Activated T-cell treated with anti-CD3 and anti-CD28 coated beads, Interleukin-2, amount 50 U/mL, for 24 hours (primary cell): ENCODE results near the gene SLC27A3.

Source experiments
- DNase-seq: peaks from one replicate; pipeline ENCODE4 v3.0.0-alpha.2; 2020
- H3K27ac Mint-ChIP-seq: 2 replicates; pipeline ENCODE4 v1.8.0; 2020; ENCODE audit warnings: mild to moderate bottlenecking, mixed read lengths
- H3K27me3 Mint-ChIP-seq: 2 replicates; pipeline ENCODE4 v1.8.0; 2020; ENCODE audit warnings: mixed read lengths
- H3K36me3 Mint-ChIP-seq: 2 replicates; pipeline ENCODE4 v1.8.0; 2020; ENCODE audit warnings: low read depth, mixed read lengths
- H3K4me1 Mint-ChIP-seq: 2 replicates; pipeline ENCODE4 v1.8.0; 2020; ENCODE audit warnings: low read depth, mixed read lengths
- H3K4me3 Mint-ChIP-seq: 2 replicates; pipeline ENCODE4 v1.8.0; 2020; ENCODE audit warnings: mild to moderate bottlenecking, moderate library complexity, mixed read lengths
- H3K9me3 Mint-ChIP-seq: 2 replicates; pipeline ENCODE4 v1.8.0; 2020; ENCODE audit warnings: mixed read lengths

The SLC27A3 gene

GRCh38 chr1:153771261-153771660 is 3.9 kb upstream of the SLC27A3 start:
- Mint-ChIP-seq H3K9me3 (no peaks in the 10 kb centered on the region), H3K27ac (no peak overlapping the region), H3K36me3 (peaks cover 74% of the 10 kb centered on the region), H3K4me1 (peaks cover 21% of the 10 kb centered on the region), H3K27me3 (no peaks in the 10 kb centered on the region), H3K4me3 (no peak overlapping the region)
- DNase-seq, result no peak

- Mint-ChIP-seq H3K4me3 (no peak overlapping the region), H3K27ac (no peak overlapping the region), H3K4me1 (peaks cover 27% of the 10 kb centered on the region), H3K9me3 (no peaks in the 10 kb centered on the region), H3K36me3 (peaks cover 67% of the 10 kb centered on the region), H3K27me3 (no peaks in the 10 kb centered on the region)
- no peak for DNase-seq
Measured at GRCh38 chr1:153771841-153772593, 3.2 kb upstream of the SLC27A3 start.

GRCh38 chr1:153773096-153773921 is 1.9 kb upstream of the SLC27A3 start:
- no peak for DNase-seq
- Mint-ChIP-seq H3K9me3 (no peaks in the 10 kb centered on the region), H3K27me3 (no peaks in the 10 kb centered on the region), H3K4me3 (no peak overlapping the region), H3K36me3 (peaks cover 55% of the 10 kb centered on the region), H3K27ac (peak overlapping the region; percentile 24), H3K4me1 (peaks cover 28% of the 10 kb centered on the region)

DNA sequence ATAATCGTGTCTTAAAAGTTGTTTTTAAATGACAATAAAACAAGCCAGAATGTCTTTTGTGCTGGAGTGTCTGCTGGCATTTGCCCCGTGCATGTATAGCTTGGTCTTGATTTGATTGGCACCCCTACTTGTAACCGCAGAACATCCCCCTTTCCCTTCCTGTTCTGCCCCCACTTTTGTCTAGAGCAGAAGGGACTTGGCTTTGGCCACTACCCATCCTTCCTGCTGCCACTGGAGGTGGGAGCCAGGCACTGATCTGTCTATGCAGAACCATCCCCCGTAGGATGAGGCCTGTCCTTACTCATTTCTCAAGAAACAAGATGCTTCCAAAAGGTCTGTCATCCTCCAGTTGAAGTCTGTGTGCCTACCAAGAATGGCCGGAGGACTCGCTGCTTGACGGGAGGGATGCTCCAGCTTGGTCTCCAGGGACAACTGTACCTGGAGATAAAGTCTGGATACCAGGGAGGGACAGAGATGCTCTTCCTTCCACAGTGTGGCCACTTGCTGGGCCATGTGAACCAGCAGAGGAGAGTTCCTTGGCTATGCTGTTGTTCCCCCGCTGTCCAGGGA is 1.1 kb upstream of the SLC27A3 start:
- H3K4me3 Mint-ChIP-seq, result no peak overlapping the region
- DNase-seq, result no peak
- H3K27me3 Mint-ChIP-seq, result no peaks in the 10 kb centered on the region
- H3K4me1 Mint-ChIP-seq, result peaks cover 28% of the 10 kb centered on the region
- peak overlapping the region; percentile 24 for H3K27ac Mint-ChIP-seq
- no peaks in the 10 kb centered on the region for H3K9me3 Mint-ChIP-seq
- peaks cover 47% of the 10 kb centered on the region for H3K36me3 Mint-ChIP-seq

GRCh38 chr1:153775458-153776327 is 486 bp downstream of the SLC27A3 start:
- H3K36me3 Mint-ChIP-seq, result peaks cover 35% of the 10 kb centered on the region
- DNase-seq, result peak; percentile 78
- no peaks in the 10 kb centered on the region for H3K9me3 Mint-ChIP-seq
- peaks cover 28% of the 10 kb centered on the region for H3K4me1 Mint-ChIP-seq
- no peaks in the 10 kb centered on the region for H3K27me3 Mint-ChIP-seq
- H3K27ac Mint-ChIP-seq, result no peak overlapping the region
- peak overlapping the region; percentile 75 for H3K4me3 Mint-ChIP-seq

DNA sequence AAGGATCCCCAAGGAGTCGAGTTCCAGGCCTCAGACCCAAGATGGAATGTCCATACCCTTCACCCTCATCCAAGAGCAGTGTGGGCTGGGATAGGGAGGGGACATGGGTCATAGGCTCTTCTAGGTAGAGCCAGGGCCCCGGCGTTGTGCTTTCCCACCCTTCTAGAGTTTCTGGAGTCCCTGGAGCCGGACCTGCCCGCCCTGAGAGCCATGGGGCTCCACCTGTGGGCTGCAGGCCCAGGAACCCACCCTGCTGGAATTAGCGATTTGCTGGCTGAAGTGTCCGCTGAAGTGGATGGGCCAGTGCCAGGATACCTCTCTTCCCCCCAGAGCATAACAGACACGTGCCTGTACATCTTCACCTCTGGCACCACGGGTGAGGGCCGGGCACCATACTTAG is 1.1 kb downstream of the SLC27A3 start:
- Mint-ChIP-seq H3K4me3 (peak overlapping the region; percentile 75), H3K36me3 (peaks cover 30% of the 10 kb centered on the region), H3K27ac (no peak overlapping the region), H3K9me3 (no peaks in the 10 kb centered on the region), H3K27me3 (no peaks in the 10 kb centered on the region), H3K4me1 (peaks cover 28% of the 10 kb centered on the region)
- no peak for DNase-seq

DNA sequence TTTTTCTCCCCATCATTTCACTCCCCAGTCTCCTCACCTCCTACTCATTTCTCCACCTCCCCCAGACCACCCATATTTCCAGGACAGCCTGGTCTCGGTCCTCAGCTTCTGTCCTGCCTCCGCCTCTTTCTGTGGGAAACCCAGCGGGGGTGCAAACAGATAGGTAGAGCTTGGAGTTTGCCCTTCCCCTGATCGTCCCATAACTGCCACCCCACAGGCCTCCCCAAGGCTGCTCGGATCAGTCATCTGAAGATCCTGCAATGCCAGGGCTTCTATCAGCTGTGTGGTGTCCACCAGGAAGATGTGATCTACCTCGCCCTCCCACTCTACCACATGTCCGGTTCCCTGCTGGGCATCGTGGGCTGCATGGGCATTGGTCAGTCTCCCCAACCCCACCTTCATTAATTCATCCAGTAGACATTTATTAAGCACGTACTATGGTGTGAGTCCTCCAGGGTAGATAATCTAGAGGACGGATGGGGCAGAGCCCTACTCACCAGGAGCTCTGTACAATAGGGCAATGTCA is 1.7 kb downstream of the SLC27A3 start:
- no peak overlapping the region for H3K27ac Mint-ChIP-seq
- H3K36me3 Mint-ChIP-seq, result peaks cover 27% of the 10 kb centered on the region
- H3K4me1 Mint-ChIP-seq, result peaks cover 28% of the 10 kb centered on the region
- peak overlapping the region; percentile 38 for H3K4me3 Mint-ChIP-seq
- no peak for DNase-seq
- H3K9me3 Mint-ChIP-seq, result no peaks in the 10 kb centered on the region
- H3K27me3 Mint-ChIP-seq, result no peaks in the 10 kb centered on the region

DNA sequence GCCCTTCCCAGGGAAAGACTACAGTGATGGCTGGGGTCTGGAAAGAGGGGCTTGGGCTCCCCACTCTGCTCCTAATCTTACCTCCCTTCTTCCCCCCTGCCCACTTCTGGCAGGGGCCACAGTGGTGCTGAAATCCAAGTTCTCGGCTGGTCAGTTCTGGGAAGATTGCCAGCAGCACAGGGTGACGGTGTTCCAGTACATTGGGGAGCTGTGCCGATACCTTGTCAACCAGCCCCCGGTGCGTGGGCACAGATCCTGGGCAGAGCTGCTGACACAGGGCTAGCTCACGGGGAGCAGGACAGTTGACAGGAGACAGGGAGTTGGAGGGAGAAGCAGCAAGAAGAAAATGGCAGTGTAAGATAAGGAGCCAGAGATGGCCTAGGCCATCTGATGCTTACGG is 2.4 kb downstream of the SLC27A3 start:
- Mint-ChIP-seq H3K36me3 (peaks cover 20% of the 10 kb centered on the region), H3K27ac (no peak overlapping the region), H3K4me1 (peaks cover 28% of the 10 kb centered on the region), H3K27me3 (no peaks in the 10 kb centered on the region), H3K9me3 (no peaks in the 10 kb centered on the region), H3K4me3 (no peak overlapping the region)
- no peak for DNase-seq

DNA sequence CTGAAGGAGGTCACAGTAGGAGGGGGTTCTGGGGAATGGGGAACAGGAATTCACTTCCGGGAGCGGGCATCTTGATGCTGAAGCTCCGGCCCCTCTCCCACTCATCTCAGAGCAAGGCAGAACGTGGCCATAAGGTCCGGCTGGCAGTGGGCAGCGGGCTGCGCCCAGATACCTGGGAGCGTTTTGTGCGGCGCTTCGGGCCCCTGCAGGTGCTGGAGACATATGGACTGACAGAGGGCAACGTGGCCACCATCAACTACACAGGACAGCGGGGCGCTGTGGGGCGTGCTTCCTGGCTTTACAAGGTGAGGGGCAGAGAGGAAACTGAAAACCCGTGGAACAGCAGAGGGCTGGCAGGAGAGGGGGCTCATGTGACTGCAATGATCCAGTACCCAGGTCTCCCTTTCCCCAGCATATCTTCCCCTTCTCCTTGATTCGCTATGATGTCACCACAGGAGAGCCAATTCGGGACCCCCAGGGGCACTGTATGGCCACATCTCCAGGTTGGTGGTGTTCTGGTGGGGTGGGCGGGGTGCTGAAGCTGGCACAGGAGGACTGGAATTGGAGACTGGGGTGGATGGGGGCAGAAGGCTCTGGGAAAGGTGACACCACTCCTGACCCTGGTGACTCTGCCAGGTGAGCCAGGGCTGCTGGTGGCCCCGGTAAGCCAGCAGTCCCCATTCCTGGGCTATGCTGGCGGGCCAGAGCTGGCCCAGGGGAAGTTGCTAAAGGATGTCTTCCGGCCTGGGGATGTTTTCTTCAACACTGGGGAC is 3.0 kb downstream of the SLC27A3 start:
- peaks cover 33% of the 10 kb centered on the region for H3K4me1 Mint-ChIP-seq
- H3K27ac Mint-ChIP-seq, result no peak overlapping the region
- H3K4me3 Mint-ChIP-seq, result no peak overlapping the region
- no peaks in the 10 kb centered on the region for H3K27me3 Mint-ChIP-seq
- DNase-seq, result no peak
- H3K36me3 Mint-ChIP-seq, result peaks cover 14% of the 10 kb centered on the region
- H3K9me3 Mint-ChIP-seq, result no peaks in the 10 kb centered on the region

DNA sequence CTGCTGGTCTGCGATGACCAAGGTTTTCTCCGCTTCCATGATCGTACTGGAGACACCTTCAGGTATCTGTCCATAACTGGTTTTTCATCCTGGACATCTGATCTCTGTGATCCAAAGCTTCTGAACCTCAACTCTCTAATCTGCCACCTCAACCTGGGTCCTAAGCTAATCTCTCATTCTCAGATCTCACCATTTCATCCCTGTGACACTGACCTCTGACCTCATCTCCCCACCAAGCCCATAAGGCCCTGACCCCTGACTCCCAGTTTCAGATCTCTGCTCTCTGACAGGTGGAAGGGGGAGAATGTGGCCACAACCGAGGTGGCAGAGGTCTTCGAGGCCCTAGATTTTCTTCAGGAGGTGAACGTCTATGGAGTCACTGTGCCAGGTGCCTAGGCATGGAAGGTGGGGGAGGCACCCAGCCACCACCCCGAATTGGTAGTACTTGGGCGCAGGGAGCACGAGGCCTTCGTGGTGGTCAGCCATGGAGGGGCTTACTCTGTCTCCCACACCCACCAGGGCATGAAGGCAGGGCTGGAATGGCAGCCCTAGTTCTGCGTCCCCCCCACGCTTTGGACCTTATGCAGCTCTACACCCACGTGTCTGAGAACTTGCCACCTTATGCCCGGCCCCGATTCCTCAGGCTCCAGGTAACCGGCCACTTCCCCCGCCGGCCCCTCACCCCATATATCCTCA is 3.8 kb downstream of the SLC27A3 start:
- no peak overlapping the region for H3K4me3 Mint-ChIP-seq
- H3K27me3 Mint-ChIP-seq, result no peaks in the 10 kb centered on the region
- H3K9me3 Mint-ChIP-seq, result no peaks in the 10 kb centered on the region
- no peak for DNase-seq
- peaks cover 31% of the 10 kb centered on the region for H3K4me1 Mint-ChIP-seq
- peaks cover 7% of the 10 kb centered on the region for H3K36me3 Mint-ChIP-seq
- no peak overlapping the region for H3K27ac Mint-ChIP-seq

- H3K4me3 Mint-ChIP-seq, result no peak overlapping the region
- no peak for DNase-seq
- H3K27ac Mint-ChIP-seq, result no peak overlapping the region
- H3K36me3 Mint-ChIP-seq, result no peaks in the 10 kb centered on the region
- no peaks in the 10 kb centered on the region for H3K27me3 Mint-ChIP-seq
- H3K9me3 Mint-ChIP-seq, result no peaks in the 10 kb centered on the region
- peaks cover 21% of the 10 kb centered on the region for H3K4me1 Mint-ChIP-seq
Measured at GRCh38 chr1:153779781-153780541, 4.8 kb downstream of the SLC27A3 start.

- no peak for DNase-seq
- no peak overlapping the region for H3K4me3 Mint-ChIP-seq
- peaks cover 21% of the 10 kb centered on the region for H3K4me1 Mint-ChIP-seq
- no peaks in the 10 kb centered on the region for H3K27me3 Mint-ChIP-seq
- H3K36me3 Mint-ChIP-seq, result no peaks in the 10 kb centered on the region
- H3K27ac Mint-ChIP-seq, result no peak overlapping the region
- no peaks in the 10 kb centered on the region for H3K9me3 Mint-ChIP-seq
Measured at GRCh38 chr1:153780551-153780950, 5.3 kb downstream of the SLC27A3 start.
